Measurements from ENCODE around the gene DSCAML1.

DSCAML1 gene

GRCh38 chr11:117686711-117687110 is 110.3 kb downstream of the DSCAML1 start:
- DNase-seq: no peak

DNA sequence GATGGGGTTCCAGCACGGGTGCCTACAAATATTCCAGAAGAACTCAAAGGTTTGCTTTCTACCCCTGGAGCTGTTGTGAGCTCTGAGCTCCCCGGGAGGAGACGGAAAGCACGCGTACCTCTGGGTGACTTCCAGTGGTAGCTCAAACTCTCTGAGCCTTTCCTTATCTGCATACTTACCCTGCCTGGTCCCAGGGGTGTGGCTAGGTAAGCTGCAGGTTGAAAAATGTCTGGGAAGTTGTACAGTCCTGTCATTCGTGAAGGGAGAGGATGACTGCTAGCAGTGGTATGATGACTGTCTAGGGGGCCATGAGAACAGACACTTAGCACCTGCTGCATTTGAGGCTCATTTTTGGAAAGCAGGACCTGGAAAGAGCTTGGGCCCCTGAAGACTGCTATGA is 111.5 kb downstream of the DSCAML1 start:
- DNase-seq: no peak

GRCh38 chr11:117684731-117685130 is 112.3 kb downstream of the DSCAML1 start:
- no peak for DNase-seq

- no peak for DNase-seq
Measured at GRCh38 chr11:117684111-117684510, 112.9 kb downstream of the DSCAML1 start.

DNA sequence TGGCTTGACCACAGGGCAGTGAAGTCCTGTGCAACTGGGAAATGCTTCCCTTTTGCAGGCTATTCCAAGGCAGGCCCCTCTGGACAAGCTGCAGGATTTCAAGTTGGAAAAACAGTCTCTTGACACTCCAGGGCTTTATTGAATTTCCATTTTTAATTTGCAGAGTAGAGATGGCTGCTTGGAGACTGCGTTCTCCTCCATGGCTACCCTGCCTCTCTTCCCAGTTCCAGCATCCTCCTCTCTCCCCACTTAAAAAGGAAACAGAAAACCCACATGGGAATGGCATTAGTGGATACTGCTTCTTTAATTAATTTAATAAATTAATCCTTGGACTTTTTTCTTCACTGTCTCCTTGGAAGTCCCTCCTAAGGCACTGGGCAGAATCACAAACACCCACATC is 115.6 kb downstream of the DSCAML1 start:
- DNase-seq: no peak

DNA sequence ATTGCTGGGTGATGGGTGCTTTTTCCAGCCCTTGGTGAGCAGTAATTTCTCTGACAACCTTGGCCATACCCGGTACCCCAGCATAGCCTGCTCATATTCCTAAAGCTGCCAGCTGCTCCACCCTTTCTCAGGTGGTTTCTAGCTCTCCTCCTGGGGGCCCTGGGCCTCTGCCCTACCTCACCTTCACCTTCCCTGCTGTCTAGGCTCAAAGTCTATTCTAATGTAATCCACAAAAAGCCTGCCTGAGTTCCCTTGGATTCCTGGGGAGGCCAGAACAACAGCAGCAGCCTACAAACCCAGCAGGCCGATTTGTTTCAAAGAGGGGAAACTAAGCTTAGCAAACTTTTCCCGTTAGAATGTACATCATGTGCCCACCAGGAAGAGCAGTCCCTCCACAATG is 117.6 kb downstream of the DSCAML1 start:
- no peak for DNase-seq

DNA sequence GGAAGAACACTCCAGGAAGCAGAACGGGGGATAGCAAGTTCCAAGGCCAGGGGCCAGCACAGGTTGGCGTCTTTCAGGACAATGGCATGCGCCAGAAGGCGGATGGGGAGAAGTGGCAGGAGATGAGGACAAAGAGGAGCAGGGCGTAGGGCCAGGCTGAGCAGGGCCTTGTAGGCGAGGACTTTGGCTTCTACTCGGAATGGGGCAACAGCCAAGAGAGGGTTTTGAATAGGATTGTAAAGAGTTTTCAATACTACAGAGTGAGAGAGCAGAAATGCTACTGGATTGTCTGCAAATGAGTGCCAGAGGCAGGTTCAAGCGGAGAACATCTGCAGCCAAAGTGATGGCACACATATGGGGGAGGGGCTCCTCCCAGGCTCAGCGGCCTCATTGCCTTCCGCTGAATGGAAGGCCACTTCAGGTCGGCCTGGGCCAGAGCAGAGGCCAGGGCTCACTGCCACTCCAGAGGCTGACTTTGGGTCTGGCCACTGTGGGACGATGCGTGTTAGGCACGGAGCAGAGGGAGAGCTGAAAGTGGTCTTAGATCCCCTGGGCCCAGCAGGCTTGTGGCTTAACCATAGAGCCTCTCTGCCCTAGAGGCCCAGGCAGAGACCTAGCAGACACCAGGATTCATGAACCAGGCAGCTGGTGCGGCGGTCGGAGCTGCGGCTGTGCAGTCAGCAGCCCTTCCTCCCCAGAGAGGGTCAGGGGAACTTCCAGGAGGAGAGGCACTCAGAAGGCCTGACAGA is 118.2 kb downstream of the DSCAML1 start:
- no peak for DNase-seq

- DNase-seq: no peak
Measured at GRCh38 chr11:117677729-117678310, 119.2 kb downstream of the DSCAML1 start.

DNA sequence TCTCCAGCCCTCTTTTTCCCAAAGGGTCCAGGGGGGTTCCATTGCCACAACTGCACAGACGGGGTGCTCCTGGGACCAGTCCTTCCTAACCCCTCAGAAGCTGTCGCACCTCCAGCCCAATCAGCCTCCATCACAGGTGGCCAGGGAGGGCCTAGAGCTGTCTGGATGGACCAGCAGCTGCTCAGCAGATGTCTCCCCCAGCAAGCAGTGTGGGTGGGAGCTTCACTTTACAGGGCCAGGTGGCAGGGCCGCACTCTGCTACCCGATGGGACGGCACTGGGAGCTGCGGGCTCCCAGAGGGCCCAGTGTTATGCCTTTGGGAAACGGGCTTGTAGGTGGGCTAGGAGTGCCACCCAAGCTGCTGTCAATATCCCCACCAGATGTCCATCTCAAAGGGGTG is 120.5 kb downstream of the DSCAML1 start:
- no peak for DNase-seq

- DNase-seq: no peak
Measured at GRCh38 chr11:117673602-117674001, 123.4 kb downstream of the DSCAML1 start.

DNA sequence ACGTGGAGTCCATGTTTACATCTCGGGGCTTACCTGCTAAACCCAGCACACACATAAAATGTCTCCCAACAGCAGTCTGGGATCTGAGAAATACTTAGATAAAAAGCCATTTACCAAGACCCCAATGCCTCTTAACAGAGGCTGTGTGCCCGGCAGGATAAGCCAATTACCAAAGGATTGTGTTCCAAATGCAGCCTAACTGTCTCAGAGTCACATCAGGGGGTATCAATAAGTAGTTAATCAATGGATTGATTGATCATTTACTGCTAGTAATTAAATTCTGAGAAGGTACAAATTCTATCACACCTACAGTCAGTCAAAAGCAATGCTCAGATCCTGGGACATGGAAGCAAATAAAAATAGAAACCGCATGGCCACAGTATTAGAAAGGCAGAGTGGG is 125.6 kb downstream of the DSCAML1 start:
- DNase-seq: no peak

- no peak for DNase-seq
Measured at GRCh38 chr11:117670924-117671323, 126.1 kb downstream of the DSCAML1 start.

GRCh38 chr11:117670443-117670842 is 126.6 kb downstream of the DSCAML1 start:
- DNase-seq: no peak

DNA sequence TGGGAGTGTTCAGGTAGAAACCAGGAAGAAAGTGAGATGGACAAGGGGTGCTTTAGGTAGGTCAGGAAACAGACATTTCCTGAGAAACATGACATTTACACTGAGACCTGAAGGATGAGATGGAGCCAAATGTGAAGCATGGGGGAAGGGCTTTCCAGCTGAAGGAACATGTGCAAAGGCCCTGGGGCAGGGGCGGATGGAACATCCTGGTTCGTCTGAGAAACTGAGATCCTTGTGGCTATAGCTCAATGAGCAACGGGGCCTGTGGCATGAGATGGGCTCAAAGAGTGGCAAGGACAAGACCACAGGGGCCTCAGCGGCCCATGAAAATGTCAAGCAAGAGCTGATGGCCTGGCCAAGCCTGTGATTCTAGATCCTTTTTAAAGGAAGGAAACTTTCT is 127.4 kb downstream of the DSCAML1 start:
- no peak for DNase-seq

- no peak for DNase-seq
Measured at GRCh38 chr11:117669062-117669461, 128.0 kb downstream of the DSCAML1 start.

- DNase-seq: no peak
Measured at GRCh38 chr11:117668321-117668751, 128.7 kb downstream of the DSCAML1 start.

GRCh38 chr11:117664897-117665296 is 132.1 kb downstream of the DSCAML1 start:
- DNase-seq: no peak

GRCh38 chr11:117663821-117664220 is 133.2 kb downstream of the DSCAML1 start:
- no peak for DNase-seq

DNA sequence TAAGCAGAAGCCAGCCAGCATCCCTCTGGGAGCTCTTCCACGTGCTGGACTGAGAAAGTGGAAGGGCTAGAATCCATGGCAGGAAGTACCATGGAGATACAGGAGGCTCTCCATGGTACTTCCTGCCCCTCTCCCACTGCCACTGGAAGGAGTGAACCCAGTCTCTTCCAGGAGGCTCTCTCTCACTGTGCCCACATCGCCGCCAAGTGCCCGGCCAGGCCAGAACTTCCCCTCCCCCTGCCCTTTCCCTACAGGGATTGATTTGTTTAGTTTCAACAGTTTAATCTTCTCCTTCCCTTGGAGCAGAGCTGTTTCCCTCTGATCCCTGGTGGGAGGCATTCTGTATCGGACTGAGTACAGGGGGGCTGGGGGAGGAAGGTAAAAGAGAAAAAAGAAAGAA is 133.6 kb downstream of the DSCAML1 start:
- no peak for DNase-seq

DNA sequence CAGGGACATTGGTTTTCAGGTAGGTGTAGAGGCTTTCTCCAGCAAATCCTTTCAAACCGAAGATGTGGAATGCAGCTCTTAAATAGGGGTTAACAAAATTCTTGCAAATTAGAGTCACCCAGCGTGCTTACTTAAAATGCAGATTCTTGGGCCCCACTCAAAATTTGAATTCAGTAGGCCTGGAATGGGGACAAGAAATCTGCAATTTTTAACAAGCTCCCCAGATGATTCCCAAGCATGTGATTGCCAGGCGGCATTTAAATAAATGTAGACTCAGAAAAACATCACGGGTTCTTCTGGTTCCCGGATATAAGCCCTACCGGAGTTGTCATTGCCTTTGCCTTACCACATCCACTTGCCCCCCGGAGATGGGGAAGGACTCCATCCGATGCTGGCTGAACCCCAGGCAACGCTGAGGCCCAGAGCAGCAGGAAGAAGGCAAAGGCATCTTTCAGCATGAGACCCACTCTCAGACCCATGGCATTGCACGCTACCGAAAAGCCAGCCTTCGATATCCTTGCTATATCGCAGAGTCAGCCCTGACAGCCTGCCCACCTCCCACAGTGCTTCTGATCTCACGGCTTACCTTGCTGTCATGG is 134.2 kb downstream of the DSCAML1 start:
- no peak for DNase-seq

DNA sequence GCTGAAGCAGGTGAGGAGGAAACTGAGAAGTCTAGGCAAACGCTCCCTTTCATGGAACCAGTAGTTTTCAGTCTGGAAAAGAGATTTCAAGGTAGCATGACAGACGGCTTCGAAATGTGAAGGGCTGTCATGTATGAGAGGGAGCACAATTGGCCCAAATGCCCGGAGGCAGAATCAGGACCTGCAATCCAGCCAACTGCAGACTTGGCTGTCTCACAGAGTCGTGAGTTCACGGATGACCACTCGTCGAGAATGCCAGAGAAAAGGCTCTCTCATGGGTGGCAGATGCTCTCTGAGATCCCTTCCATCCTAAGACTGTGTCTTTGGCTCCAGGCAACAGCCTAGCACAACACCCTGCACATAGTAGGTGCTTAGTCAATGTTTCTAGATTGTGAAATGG is 134.8 kb downstream of the DSCAML1 start:
- DNase-seq: no peak

DNA sequence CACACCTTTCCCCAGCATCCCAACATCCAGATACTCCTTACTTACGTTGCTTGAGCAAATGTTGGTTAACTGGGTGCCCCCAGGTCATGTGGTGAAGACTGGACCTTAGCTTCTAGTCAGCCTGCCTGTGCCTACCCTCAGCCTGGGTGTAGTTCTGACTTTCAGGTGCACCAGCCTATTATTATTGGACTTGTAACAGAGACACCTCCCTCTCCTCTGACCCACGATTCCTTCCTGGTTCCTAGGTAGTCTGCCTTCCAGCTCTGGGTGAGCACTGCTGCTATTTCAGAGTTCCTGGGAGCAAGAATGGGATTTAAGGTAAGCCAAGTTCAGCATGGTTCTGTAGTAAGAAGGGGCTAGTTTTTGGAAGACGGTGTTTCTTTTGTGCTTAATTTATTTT is 138.2 kb downstream of the DSCAML1 start:
- DNase-seq: no peak

DNA sequence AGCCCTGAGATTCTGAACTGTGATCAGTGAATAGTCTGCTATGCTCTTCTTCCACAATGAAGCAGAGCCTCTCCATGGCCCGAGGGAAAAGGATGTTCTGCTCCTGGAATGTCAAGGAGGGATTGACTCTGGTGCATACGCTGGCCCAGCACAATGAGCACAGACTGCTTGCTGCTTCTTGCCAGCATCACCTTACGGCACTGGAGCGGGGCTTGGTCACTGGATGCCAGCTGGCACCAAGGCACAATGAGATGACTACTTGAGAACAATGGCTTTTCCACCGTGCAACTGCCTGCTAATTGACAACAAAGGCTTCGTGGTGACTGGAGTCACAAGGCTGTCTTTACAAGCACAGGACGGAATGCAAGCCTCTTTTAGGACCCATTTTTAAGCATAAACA is 139.2 kb downstream of the DSCAML1 start:
- DNase-seq: no peak

All from NCI-H748 treated with DMSO at 0.1 percent for 48 hours (cell line).